IPS-20b (cell line): ENCODE measurements around the gene SRGAP3.

ENCODE experiments used
- H3K27ac ChIP-seq: one replicate; pipeline ENCODE4 v1.5.1; 2013; ENCODE audit warnings: low read length
- H3K27me3 ChIP-seq: 2 replicates; pipeline ENCODE4 v1.6.1; 2013; ENCODE audit warnings: mild to moderate bottlenecking, low read length, inconsistent platforms; ENCODE audit not compliant: insufficient read depth
- H3K36me3 ChIP-seq: 2 replicates; pipeline ENCODE4 v1.6.1; 2013; ENCODE audit warnings: low read depth, mild to moderate bottlenecking, inconsistent platforms, low read length, moderate library complexity; ENCODE audit not compliant: insufficient read depth
- H3K4me1 ChIP-seq: 2 replicates; pipeline ENCODE4 v1.6.1; 2013; ENCODE audit warnings: mild to moderate bottlenecking, control low read depth, inconsistent platforms, low read length, moderate library complexity; ENCODE audit not compliant: insufficient read depth
- H3K4me3 ChIP-seq: 2 replicates; pipeline ENCODE4 v1.5.1; 2013; ENCODE audit warnings: mild to moderate bottlenecking, low read length, inconsistent platforms
- H3K9ac ChIP-seq: 2 replicates; pipeline ENCODE4 v1.6.1; 2013; ENCODE audit warnings: low read depth, mild to moderate bottlenecking, inconsistent platforms, low read length, moderate library complexity
- H3K9me3 ChIP-seq: 2 replicates; pipeline ENCODE4 v1.6.1; 2013; ENCODE audit warnings: mild to moderate bottlenecking, low read depth, low read length, inconsistent platforms; ENCODE audit not compliant: insufficient read depth

SRGAP3 gene

DNA sequence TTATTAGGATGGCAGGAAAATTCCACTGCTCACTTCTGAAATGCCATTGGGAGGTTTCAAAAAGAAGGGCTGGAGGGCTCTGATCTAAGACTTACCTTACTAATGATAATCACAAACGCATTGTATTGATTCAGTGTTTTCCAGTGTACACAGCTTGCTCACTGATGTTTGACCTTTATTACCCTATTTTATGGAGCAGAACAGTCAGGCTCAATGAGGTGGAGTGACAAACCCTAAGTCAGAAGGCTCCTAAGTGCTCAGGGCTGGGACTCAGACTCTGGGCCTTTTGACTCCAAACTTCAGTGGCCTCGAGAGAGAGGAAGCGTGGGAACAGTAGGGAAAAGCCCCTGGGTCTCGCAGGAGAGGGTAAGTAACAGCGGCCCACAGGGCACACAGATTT, 265.9 kb downstream of the SRGAP3 start:
- no peak overlapping the region for H3K4me3 ChIP-seq
- H3K27ac ChIP-seq, result no peak overlapping the region
- no peaks in the 10 kb centered on the region for H3K9me3 ChIP-seq
- no peak overlapping the region for H3K9ac ChIP-seq
- H3K36me3 ChIP-seq, result no peaks in the 10 kb centered on the region
- no peaks in the 10 kb centered on the region for H3K4me1 ChIP-seq
- H3K27me3 ChIP-seq, result no peaks in the 10 kb centered on the region

GRCh38 chr3:8983026-8983425, 266.4 kb downstream of the SRGAP3 start:
- no peak overlapping the region for H3K27ac ChIP-seq
- no peaks in the 10 kb centered on the region for H3K27me3 ChIP-seq
- H3K36me3 ChIP-seq, result no peaks in the 10 kb centered on the region
- no peaks in the 10 kb centered on the region for H3K4me1 ChIP-seq
- no peaks in the 10 kb centered on the region for H3K9me3 ChIP-seq
- H3K9ac ChIP-seq, result no peak overlapping the region
- no peak overlapping the region for H3K4me3 ChIP-seq

- no peak overlapping the region for H3K27ac ChIP-seq
- no peaks in the 10 kb centered on the region for H3K9me3 ChIP-seq
- no peak overlapping the region for H3K9ac ChIP-seq
- no peaks in the 10 kb centered on the region for H3K36me3 ChIP-seq
- no peaks in the 10 kb centered on the region for H3K4me1 ChIP-seq
- no peak overlapping the region for H3K4me3 ChIP-seq
- no peaks in the 10 kb centered on the region for H3K27me3 ChIP-seq
These were observed 266.9 kb downstream of the SRGAP3 start for GRCh38 chr3:8982509-8982908.

GRCh38 chr3:8981700-8982099, 267.7 kb downstream of the SRGAP3 start:
- Histone ChIP-seq H3K36me3 (no peaks in the 10 kb centered on the region), H3K9ac (no peak overlapping the region), H3K4me1 (no peaks in the 10 kb centered on the region), H3K9me3 (no peaks in the 10 kb centered on the region), H3K27ac (no peak overlapping the region), H3K27me3 (no peaks in the 10 kb centered on the region), H3K4me3 (no peak overlapping the region)

DNA sequence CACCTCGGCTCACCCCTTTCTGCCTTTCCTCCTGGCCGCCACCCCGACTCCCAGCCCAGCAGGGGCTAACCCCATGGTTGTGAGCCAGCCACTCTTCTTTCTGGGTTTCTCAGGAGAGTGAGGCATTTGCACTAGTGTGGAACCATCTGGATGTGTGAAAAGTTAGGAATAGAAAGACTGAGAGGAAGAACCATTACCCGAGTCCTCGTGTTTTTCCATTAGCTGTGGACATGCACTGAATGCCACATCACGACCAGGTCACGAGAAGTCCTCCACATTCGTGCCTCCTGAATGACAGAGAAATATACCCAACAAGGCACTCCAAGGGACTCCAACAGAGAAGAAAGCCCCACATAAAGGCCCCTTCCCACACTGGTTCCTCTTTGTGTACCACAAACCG, 268.1 kb downstream of the SRGAP3 start:
- H3K4me1 ChIP-seq, result no peaks in the 10 kb centered on the region
- H3K4me3 ChIP-seq, result no peak overlapping the region
- H3K9me3 ChIP-seq, result no peaks in the 10 kb centered on the region
- no peak overlapping the region for H3K9ac ChIP-seq
- no peaks in the 10 kb centered on the region for H3K27me3 ChIP-seq
- no peak overlapping the region for H3K27ac ChIP-seq
- no peaks in the 10 kb centered on the region for H3K36me3 ChIP-seq

GRCh38 chr3:8980756-8981257, 268.6 kb downstream of the SRGAP3 start:
- H3K36me3 ChIP-seq, result no peaks in the 10 kb centered on the region
- no peak overlapping the region for H3K9ac ChIP-seq
- H3K4me3 ChIP-seq, result no peak overlapping the region
- no peaks in the 10 kb centered on the region for H3K27me3 ChIP-seq
- no peaks in the 10 kb centered on the region for H3K9me3 ChIP-seq
- no peak overlapping the region for H3K27ac ChIP-seq
- H3K4me1 ChIP-seq, result no peaks in the 10 kb centered on the region

DNA sequence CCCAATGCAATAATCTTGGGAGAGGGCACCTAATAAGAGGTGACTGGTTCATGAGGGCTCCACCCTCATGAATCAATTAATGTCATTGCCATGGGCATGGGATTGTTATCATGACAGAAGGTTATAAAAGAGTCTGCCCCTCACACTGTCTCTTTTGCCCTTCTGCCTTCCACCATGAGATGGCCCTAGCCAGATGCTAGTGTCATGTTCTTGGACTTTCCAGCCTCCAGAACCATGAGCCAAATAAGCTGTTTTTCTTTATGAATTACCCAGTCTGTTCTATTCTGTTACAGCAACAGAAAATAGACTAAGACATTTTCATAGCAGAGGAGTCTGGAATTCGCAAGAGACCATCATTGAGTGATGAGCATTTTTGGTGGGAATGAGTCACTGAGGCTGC, 270.2 kb downstream of the SRGAP3 start:
- no peaks in the 10 kb centered on the region for H3K27me3 ChIP-seq
- no peaks in the 10 kb centered on the region for H3K36me3 ChIP-seq
- H3K4me3 ChIP-seq, result no peak overlapping the region
- no peak overlapping the region for H3K9ac ChIP-seq
- H3K27ac ChIP-seq, result no peak overlapping the region
- peaks cover 4% of the 10 kb centered on the region; the same call in 1 of the 2 replicates for H3K4me1 ChIP-seq
- no peaks in the 10 kb centered on the region for H3K9me3 ChIP-seq

GRCh38 chr3:8978551-8978950, 270.9 kb downstream of the SRGAP3 start:
- Histone ChIP-seq H3K4me3 (no peak overlapping the region), H3K9me3 (no peaks in the 10 kb centered on the region), H3K27ac (no peak overlapping the region), H3K36me3 (no peaks in the 10 kb centered on the region), H3K9ac (no peak overlapping the region), H3K4me1 (peaks cover 4% of the 10 kb centered on the region; the same call in 1 of the 2 replicates), H3K27me3 (no peaks in the 10 kb centered on the region)

GRCh38 chr3:8976540-8977182, 272.8 kb downstream of the SRGAP3 start:
- Histone ChIP-seq H3K4me3 (no peak overlapping the region), H3K4me1 (peaks cover 4% of the 10 kb centered on the region; the same call in 1 of the 2 replicates), H3K9ac (no peak overlapping the region), H3K27ac (no peak overlapping the region), H3K9me3 (no peaks in the 10 kb centered on the region), H3K27me3 (peaks cover 2% of the 10 kb centered on the region), H3K36me3 (no peaks in the 10 kb centered on the region)

- H3K4me3 ChIP-seq, result no peak overlapping the region
- H3K4me1 ChIP-seq, result peaks cover 4% of the 10 kb centered on the region; the same call in 1 of the 2 replicates
- H3K27me3 ChIP-seq, result peaks cover 8% of the 10 kb centered on the region
- H3K9ac ChIP-seq, result no peak overlapping the region
- no peaks in the 10 kb centered on the region for H3K9me3 ChIP-seq
- H3K27ac ChIP-seq, result no peak overlapping the region
- no peaks in the 10 kb centered on the region for H3K36me3 ChIP-seq
These were observed 274.1 kb downstream of the SRGAP3 start for GRCh38 chr3:8975081-8976020.

GRCh38 chr3:8974458-8974857, 275.0 kb downstream of the SRGAP3 start:
- Histone ChIP-seq H3K27ac (no peak overlapping the region), H3K4me3 (no peak overlapping the region), H3K4me1 (peaks cover 4% of the 10 kb centered on the region; the same call in 1 of the 2 replicates), H3K36me3 (no peaks in the 10 kb centered on the region), H3K27me3 (peaks cover 15% of the 10 kb centered on the region), H3K9ac (no peak overlapping the region), H3K9me3 (no peaks in the 10 kb centered on the region)

DNA sequence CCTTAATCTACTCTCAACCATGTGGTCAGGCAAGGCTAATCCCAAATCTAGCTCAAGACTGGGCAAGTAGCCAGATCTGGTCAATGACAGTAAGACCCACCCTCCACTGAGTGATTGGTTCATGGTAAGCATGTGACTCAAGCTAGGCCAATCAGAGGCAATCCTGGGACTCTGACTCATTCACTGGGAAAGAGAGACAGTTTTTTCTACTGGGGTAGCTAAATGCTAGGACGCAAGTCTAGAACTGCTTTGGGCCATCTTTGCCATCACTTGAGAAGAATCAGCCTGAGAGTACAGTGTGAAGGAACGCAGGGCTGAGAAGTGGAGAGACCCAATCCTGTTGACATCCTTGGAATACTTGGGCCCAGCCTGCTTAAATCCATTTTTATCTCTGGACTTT, 276.8 kb downstream of the SRGAP3 start:
- H3K4me3 ChIP-seq, result no peak overlapping the region
- H3K27me3 ChIP-seq, result peaks cover 25% of the 10 kb centered on the region
- H3K9me3 ChIP-seq, result no peaks in the 10 kb centered on the region
- no peaks in the 10 kb centered on the region for H3K36me3 ChIP-seq
- no peak overlapping the region for H3K9ac ChIP-seq
- H3K27ac ChIP-seq, result no peak overlapping the region
- peaks cover 4% of the 10 kb centered on the region; the same call in 1 of the 2 replicates for H3K4me1 ChIP-seq
